ENCODE results near the gene JAML.

The JAML gene

GRCh38 chr11:118144301-118145268 is 80.2 kb downstream of the JAML start:
- peak in 1 of 14 donors; percentile 63 for DNase-seq
